T-helper 1 cell treated with Interleukin-12 subunit alpha and Interleukin-12 subunit beta and Interleukin-4 antibody, amounts not matched to agents 30 μg/mL and 1 μg/mL, for 36 hours (primary cell): Measurements from ENCODE around the gene TAPT1.

ENCODE experiments used
- H3K27ac Mint-ChIP-seq: one replicate; pipeline ENCODE4 v1.8.0; 2021; ENCODE audit warnings: mild to moderate bottlenecking, mixed read lengths
- H3K27me3 Mint-ChIP-seq: one replicate; pipeline ENCODE4 v1.8.0; 2021; ENCODE audit warnings: low read depth, mixed read lengths
- H3K36me3 Mint-ChIP-seq: one replicate; pipeline ENCODE4 v1.8.0; 2021; ENCODE audit warnings: low read depth, mixed read lengths
- H3K4me1 Mint-ChIP-seq: one replicate; pipeline ENCODE4 v1.8.0; 2021; ENCODE audit warnings: low read depth, mixed read lengths
- H3K4me3 Mint-ChIP-seq: one replicate; pipeline ENCODE4 v1.8.0; 2021; ENCODE audit warnings: mild to moderate bottlenecking, moderate library complexity, mixed read lengths
- H3K9me3 Mint-ChIP-seq: one replicate; pipeline ENCODE4 v1.8.0; 2021; ENCODE audit warnings: mixed read lengths

TAPT1 gene

DNA sequence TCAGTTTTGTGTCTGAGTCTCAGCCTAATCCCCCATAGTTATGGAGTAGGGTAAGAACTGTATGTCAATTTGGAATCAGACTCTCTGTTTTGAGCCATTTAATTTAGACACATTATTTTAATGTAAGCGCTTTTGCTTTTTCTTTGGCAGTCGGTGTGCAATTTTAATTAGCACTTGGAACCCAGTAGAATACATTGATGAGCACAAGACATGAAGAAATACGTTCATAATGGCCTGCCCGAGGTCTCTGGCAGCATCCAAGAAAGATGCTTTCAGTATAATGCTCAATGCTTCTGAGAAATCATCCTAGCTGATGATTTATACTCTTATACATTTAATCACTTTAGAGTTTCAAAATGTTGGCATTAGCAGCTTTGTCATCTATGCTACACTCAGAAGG lies 8.9 kb upstream of the TAPT1 start:
- H3K36me3 Mint-ChIP-seq, result no peaks in the 10 kb centered on the region
- H3K4me1 Mint-ChIP-seq, result peaks cover 2% of the 10 kb centered on the region
- peaks cover 4% of the 10 kb centered on the region for H3K27me3 Mint-ChIP-seq
- H3K27ac Mint-ChIP-seq, result no peak overlapping the region
- no peaks in the 10 kb centered on the region for H3K9me3 Mint-ChIP-seq
- no peak overlapping the region for H3K4me3 Mint-ChIP-seq

DNA sequence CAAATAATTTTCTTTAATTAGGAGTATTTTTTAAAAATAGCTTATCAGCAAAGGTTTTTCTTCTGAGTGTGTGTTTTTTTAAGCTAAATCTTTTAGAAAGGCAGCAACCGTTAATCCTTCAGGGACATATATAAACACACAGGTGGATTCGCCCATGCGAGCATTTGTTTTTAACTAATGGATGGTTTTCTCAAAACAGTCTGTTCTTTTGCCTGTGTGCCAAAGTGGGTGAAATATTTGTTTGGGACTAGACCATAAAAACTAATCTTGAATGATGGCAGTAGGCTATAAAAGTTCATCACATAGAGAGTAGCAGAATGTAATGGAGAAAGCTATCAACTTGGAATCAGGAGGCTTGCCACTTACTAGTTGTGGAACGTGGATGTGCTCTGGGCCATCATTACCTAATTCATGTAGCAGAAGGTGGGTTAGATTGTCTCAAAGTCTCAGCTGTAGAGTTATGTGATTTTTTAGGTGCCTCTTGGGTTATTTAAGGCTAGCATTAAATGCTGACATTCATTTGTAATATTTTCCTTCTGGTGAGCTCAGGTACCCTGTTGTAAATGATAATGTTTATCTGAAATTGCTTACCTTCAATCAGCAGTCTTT lies 7.4 kb upstream of the TAPT1 start:
- Mint-ChIP-seq H3K9me3 (no peaks in the 10 kb centered on the region), H3K36me3 (no peaks in the 10 kb centered on the region), H3K4me3 (no peak overlapping the region), H3K27me3 (peaks cover 4% of the 10 kb centered on the region), H3K27ac (no peak overlapping the region), H3K4me1 (peaks cover 5% of the 10 kb centered on the region)

GRCh38 chr4:16231570-16232245 lies 5.4 kb upstream of the TAPT1 start:
- Mint-ChIP-seq H3K4me1 (peaks cover 14% of the 10 kb centered on the region), H3K4me3 (no peak overlapping the region), H3K27me3 (peaks cover 8% of the 10 kb centered on the region), H3K36me3 (no peaks in the 10 kb centered on the region), H3K9me3 (no peaks in the 10 kb centered on the region), H3K27ac (no peak overlapping the region)

GRCh38 chr4:16230308-16230707 lies 4.0 kb upstream of the TAPT1 start:
- no peaks in the 10 kb centered on the region for H3K36me3 Mint-ChIP-seq
- H3K27ac Mint-ChIP-seq, result no peak overlapping the region
- no peaks in the 10 kb centered on the region for H3K9me3 Mint-ChIP-seq
- H3K4me1 Mint-ChIP-seq, result peaks cover 14% of the 10 kb centered on the region
- no peak overlapping the region for H3K4me3 Mint-ChIP-seq
- peaks cover 8% of the 10 kb centered on the region for H3K27me3 Mint-ChIP-seq

GRCh38 chr4:16229604-16230003 lies 3.3 kb upstream of the TAPT1 start:
- Mint-ChIP-seq H3K4me1 (peaks cover 19% of the 10 kb centered on the region), H3K9me3 (no peaks in the 10 kb centered on the region), H3K36me3 (no peaks in the 10 kb centered on the region), H3K4me3 (no peak overlapping the region), H3K27ac (no peak overlapping the region), H3K27me3 (peaks cover 8% of the 10 kb centered on the region)

DNA sequence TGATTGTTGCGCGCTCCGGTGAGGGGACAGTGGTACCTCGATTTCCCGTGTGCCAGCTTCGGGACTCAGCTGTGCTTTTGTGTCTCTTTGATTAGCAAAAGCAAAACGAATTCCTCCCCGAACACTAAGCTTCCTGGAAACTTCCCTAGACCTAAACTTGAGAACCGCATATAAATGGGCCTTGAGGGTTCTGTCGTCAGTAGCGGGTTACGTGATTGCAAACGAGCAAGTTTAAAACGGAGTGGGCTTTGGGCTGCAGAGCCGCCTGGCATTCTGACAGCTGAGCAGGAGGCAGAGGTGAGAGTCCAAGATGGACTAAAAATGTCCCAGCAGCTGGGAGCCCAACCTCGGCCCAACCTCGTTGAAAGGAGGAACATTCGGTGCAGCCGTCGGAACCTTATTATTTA lies 1.2 kb upstream of the TAPT1 start:
- Mint-ChIP-seq H3K4me1 (peaks cover 40% of the 10 kb centered on the region), H3K4me3 (peak overlapping the region; percentile 93), H3K36me3 (peaks cover 4% of the 10 kb centered on the region), H3K27ac (peak overlapping the region; percentile 96), H3K27me3 (peaks cover 5% of the 10 kb centered on the region), H3K9me3 (no peaks in the 10 kb centered on the region)

DNA sequence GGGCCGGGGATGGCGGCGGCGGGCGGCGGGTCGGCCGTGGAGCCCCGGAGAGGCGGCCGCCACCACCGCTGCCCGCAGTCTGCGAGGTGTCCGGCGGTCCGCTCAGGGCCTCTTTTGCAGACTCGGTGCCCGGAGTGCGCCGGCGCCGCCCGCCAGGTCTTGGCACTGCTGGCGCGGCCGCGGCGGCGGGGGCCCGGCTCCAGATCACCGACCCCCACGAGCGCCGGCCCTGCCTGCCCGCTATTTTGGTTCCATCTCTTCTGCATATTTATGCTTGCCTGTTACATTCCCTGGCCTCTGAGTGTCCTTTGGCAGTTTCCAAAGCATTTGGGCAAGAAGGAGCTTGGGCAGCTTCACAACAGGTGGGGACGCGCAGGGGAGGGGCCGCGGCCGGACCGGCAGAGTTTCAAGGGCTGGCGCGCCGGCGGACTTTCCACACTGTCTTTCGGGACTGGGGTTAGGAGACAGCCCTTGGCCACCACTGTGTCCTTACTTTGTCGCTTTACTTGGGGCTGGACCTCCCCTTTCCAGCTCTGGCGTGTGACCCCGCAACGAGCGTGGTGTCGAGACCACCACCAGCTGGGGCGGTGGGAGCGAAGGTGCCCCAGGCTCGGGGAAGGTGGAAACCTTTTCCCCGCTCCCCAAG lies 668 bp upstream of the TAPT1 start:
- Mint-ChIP-seq H3K27me3 (peaks cover 5% of the 10 kb centered on the region), H3K4me1 (peaks cover 44% of the 10 kb centered on the region), H3K4me3 (peak overlapping the region; percentile 93), H3K9me3 (no peaks in the 10 kb centered on the region), H3K27ac (peak overlapping the region; percentile 96), H3K36me3 (peaks cover 4% of the 10 kb centered on the region)

DNA sequence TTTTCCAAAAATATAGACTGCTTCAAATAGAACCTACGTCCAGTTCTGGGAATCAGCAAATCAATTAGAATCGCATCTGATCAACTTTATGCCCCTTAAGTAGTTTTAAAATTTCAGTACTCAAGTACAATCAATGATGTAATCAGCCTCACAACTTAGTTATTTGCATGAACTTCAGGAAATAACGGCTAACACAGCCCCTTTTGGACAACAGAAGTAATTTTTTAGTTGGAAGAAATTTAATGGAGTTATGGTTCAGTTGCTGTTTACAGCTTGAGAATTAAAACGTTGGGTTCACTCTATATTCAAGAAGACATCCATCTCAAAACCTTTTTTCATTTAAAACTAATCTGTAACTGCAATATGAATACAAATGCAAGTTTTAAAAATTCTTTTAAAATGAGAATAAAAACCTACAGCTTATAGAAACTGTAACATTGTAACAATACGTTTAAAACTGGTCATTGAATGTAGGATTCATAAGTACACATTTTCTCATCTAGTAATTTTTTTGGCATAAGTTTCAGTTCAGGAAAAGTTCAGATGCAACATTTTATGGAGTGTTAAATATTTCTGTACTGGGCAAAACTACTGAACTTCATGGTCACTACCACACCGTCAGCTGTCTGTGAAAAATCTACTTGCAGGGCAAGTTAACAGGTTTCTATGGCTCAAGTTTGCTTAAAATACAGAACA lies 956 bp downstream of the TAPT1 start:
- no peaks in the 10 kb centered on the region for H3K9me3 Mint-ChIP-seq

DNA sequence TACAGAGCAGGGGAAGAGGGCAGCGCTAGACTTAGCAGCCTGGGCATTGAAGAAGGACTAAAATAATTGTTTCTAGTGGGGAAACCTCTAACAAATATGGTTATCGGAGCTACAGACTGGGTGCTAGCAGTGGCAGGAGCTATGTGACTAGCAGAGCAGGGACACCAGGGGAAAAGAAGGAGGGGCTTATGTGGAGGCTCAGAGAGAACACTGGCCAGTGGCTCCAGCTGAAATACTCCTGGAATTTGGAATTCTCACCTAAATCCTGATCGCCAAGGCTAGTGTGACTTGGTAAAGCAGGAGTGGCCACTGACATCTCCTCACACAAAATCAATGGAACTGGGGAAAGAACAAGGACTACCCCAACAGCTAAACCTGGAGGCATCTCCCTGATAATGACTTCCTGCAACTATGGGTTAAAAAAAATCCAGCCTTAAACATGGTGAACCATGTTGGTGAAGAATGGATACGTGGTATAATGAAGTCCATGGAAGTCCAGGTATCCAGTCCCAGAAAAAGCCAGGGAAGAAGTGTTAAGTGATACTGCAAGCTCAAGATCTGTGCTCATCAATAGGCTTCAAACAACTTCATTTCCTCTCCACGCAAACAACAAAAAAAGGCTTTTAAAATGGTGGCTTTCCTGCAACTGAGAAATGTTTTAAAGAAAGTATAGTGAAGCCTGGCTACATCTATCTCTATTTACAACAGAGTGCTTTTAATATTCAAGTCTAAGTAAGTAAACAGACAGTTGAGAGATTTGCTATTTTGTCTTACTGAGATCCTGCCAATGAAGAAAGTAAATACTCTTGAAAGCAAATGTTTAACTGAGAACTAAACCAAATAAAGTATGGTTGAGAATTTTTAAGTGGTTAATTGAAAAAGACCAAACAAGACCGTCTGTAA lies 1.8 kb downstream of the TAPT1 start:
- Mint-ChIP-seq H3K4me1 (peaks cover 45% of the 10 kb centered on the region), H3K9me3 (no peaks in the 10 kb centered on the region), H3K4me3 (peak overlapping the region; percentile 83), H3K36me3 (peaks cover 6% of the 10 kb centered on the region), H3K27me3 (peaks cover 5% of the 10 kb centered on the region), H3K27ac (peak overlapping the region; percentile 88)

More for the DNA sequence above, 956 bp downstream of the TAPT1 start:
- Mint-ChIP-seq H3K4me1 (peaks cover 45% of the 10 kb centered on the region), H3K4me3 (peak overlapping the region; percentile 83), H3K27ac (peak overlapping the region; percentile 88), H3K36me3 (peaks cover 4% of the 10 kb centered on the region), H3K27me3 (peaks cover 5% of the 10 kb centered on the region)

GRCh38 chr4:16222957-16223527 lies 3.2 kb downstream of the TAPT1 start:
- Mint-ChIP-seq H3K4me3 (peak overlapping the region; percentile 55), H3K27ac (no peak overlapping the region), H3K4me1 (peaks cover 42% of the 10 kb centered on the region), H3K36me3 (peaks cover 11% of the 10 kb centered on the region), H3K9me3 (no peaks in the 10 kb centered on the region), H3K27me3 (peaks cover 5% of the 10 kb centered on the region)

- H3K27ac Mint-ChIP-seq, result no peak overlapping the region
- peaks cover 30% of the 10 kb centered on the region for H3K36me3 Mint-ChIP-seq
- H3K4me1 Mint-ChIP-seq, result peaks cover 54% of the 10 kb centered on the region
- no peaks in the 10 kb centered on the region for H3K9me3 Mint-ChIP-seq
- H3K27me3 Mint-ChIP-seq, result no peaks in the 10 kb centered on the region
- H3K4me3 Mint-ChIP-seq, result no peak overlapping the region
Observed at GRCh38 chr4:16218950-16219349, 7.3 kb downstream of the TAPT1 start.

GRCh38 chr4:16217300-16218051 lies 8.8 kb downstream of the TAPT1 start:
- Mint-ChIP-seq H3K9me3 (no peaks in the 10 kb centered on the region), H3K4me1 (peaks cover 53% of the 10 kb centered on the region), H3K4me3 (peak overlapping the region; percentile 1), H3K36me3 (peaks cover 31% of the 10 kb centered on the region), H3K27me3 (no peaks in the 10 kb centered on the region), H3K27ac (peak overlapping the region; percentile 45)

DNA sequence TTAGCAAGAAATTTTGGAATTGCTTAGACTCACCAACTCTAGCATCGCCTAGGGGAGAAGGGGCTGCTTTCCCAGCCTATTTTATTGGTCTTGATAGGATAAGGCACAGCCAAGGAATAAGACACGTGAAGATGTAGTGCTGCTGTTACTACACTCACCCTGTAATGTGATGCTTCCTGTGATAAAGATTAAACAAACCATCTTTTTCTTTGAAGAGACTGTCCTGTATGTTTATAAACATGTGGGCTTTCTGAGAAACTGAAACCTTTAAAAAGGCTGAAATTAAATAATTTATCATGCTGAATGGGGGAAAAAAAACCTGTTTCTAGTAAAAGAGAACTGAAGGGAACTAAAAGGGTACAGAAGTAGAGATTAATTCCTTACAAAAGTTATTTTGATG lies 13.2 kb downstream of the TAPT1 start:
- Mint-ChIP-seq H3K27ac (peak overlapping the region; percentile 46), H3K9me3 (no peaks in the 10 kb centered on the region), H3K36me3 (peaks cover 29% of the 10 kb centered on the region), H3K27me3 (no peaks in the 10 kb centered on the region), H3K4me1 (peaks cover 53% of the 10 kb centered on the region), H3K4me3 (peak overlapping the region; percentile 30)
